ENCODE measurements around the gene ATP8A2.

- no peak for TF ChIP-seq REST (IDR thresholded peaks at IDR 0.05; ENCODE audit: insufficient read depth in 1 of 2, low read depth in 2 of 2, low read length in 2 of 2)
- no peak for TF ChIP-seq TAF1 (IDR thresholded peaks at IDR 0.05; ENCODE audit: borderline replicate concordance, insufficient read depth, low read length)
Observed at GRCh38 chr13:25768376-25768775, 396.6 kb downstream of the ATP8A2 start.

All from PFSK-1 (cell line).